ENCODE data around the gene CRX. TPM values are rescaled to one million over a fixed set of nuclear protein-coding genes. Genes with fewer than 3 reads are reported as not detected.

Gene CRX
- total and polyA plus RNA-seq, 2 donors (not counting 1 experiment from before 2014, with no cell fraction given): not detected

GRCh38 chr19:47839913-47840312, 18.2 kb downstream of the CRX start:
- no peak overlapping the region for H3K9ac ChIP-seq (ENCODE audit: low read length)
- no peaks in the 10 kb centered on the region for H3K36me3 ChIP-seq (replicated peaks in 1 of 2; ENCODE audit: control extremely low read depth in 1 of 2, control insufficient read depth in 1 of 2, extremely low read depth in 1 of 2, insufficient read depth in 2 of 2, low read length in 1 of 2)
- 58% methylated on average over 10 of the region's 10 CpGs for WGBS (ENCODE audit: insufficient coverage)
- ATAC-seq (ENCODE audit: low read depth) (no peak), DNase-seq (no peak)
- Mint-ChIP-seq H3K4me3 (no peak overlapping the region), H3K9me3 (ENCODE audit: insufficient read depth) (no peaks in the 10 kb centered on the region), H3K27ac (no peak overlapping the region), H3K27me3 (peaks cover 16% of the 10 kb centered on the region), H3K4me1 (no peaks in the 10 kb centered on the region)
- no peak overlapping the region for H3K4me2 ChIP-seq (replicated peaks; ENCODE audit: low read depth, low read length, poor library complexity, severe bottlenecking)
- ChIA-PET POLR2A (no interaction called here), CTCF (no interaction called here)
- H3K27me3 ChIP-seq (replicated peaks in 1 of 4; ENCODE audit: control extremely low read depth in 1 of 4, control insufficient read depth in 3 of 4, insufficient read depth in 4 of 4, low read length in 3 of 4): peaks cover 0 to 2% (median 0%) of the 10 kb centered on the region in 4 experiments
- H3K27ac ChIP-seq (ENCODE audit: low read length in 2 of 2): no peak overlapping the region
- no peaks in the 10 kb centered on the region for H3K4me1 ChIP-seq (ENCODE audit: control insufficient read depth in 2 of 2, insufficient read depth in 2 of 2, low read length in 2 of 2)
- no peaks in the 10 kb centered on the region for H3K79me2 ChIP-seq (ENCODE audit: control insufficient read depth, insufficient read depth, low read length)
- intact Hi-C loops (cut with micrococcal nuclease): no loop called here
- H3K4me3 ChIP-seq (ENCODE audit: control extremely low read depth in 1 of 5, extremely low read depth in 1 of 5, insufficient read depth in 1 of 5, low read depth in 2 of 5, low read length in 4 of 5): no peak overlapping the region
- H3K9me3 ChIP-seq (ENCODE audit: control extremely low read depth in 1 of 3, control insufficient read depth in 2 of 3, insufficient read depth in 1 of 3, low read length in 2 of 3): peaks cover 0 to 4% (median 0%) of the 10 kb centered on the region in 3 donors
- no peaks in the 10 kb centered on the region for H4K20me1 ChIP-seq (ENCODE audit: control insufficient read depth, insufficient read depth, low read length, poor library complexity, severe bottlenecking)
- TF ChIP-seq EZH2 (IDR thresholded peaks at IDR 0.05; ENCODE audit: borderline replicate concordance, insufficient read depth, low read depth, low read length, poor library complexity, severe bottlenecking): no peak
- no peak for TF ChIP-seq CTCF (IDR thresholded peaks at IDR 0.05)
- no peak overlapping the region for H2AFZ ChIP-seq (ENCODE audit: insufficient read depth, low read depth, low read length, poor library complexity, severe bottlenecking)

GRCh38 chr19:47842941-47843340, 21.2 kb downstream of the CRX start:
- WGBS (ENCODE audit: insufficient coverage): 76% methylated on average over 3 of the region's 5 CpGs
- POLR2A ChIA-PET: no interaction called here

More at GRCh38 chr19:47842941-47843340, 21.2 kb downstream of the CRX start:
- Histone ChIP-seq H3K9me3 (ENCODE audit: control extremely low read depth in 1 of 3, control insufficient read depth in 2 of 3, insufficient read depth in 1 of 3, low read length in 2 of 3) (no peaks in the 10 kb centered on the region), H4K20me1 (ENCODE audit: control insufficient read depth, insufficient read depth, low read length, poor library complexity, severe bottlenecking) (no peaks in the 10 kb centered on the region), H3K27me3 (replicated peaks in 1 of 4; ENCODE audit: control extremely low read depth in 1 of 4, control insufficient read depth in 3 of 4, insufficient read depth in 4 of 4, low read length in 3 of 4) (peaks cover 0 to 5% (median 0%) of the 10 kb centered on the region in 4 experiments), H3K4me2 (replicated peaks; ENCODE audit: low read depth, low read length, poor library complexity, severe bottlenecking) (no peak overlapping the region), H3K36me3 (replicated peaks in 1 of 2; ENCODE audit: control extremely low read depth in 1 of 2, control insufficient read depth in 1 of 2, extremely low read depth in 1 of 2, insufficient read depth in 2 of 2, low read length in 1 of 2) (no peaks in the 10 kb centered on the region), H2AFZ (ENCODE audit: insufficient read depth, low read depth, low read length, poor library complexity, severe bottlenecking) (no peak overlapping the region), H3K79me2 (ENCODE audit: control insufficient read depth, insufficient read depth, low read length) (no peaks in the 10 kb centered on the region), H3K9ac (ENCODE audit: low read length) (no peak overlapping the region), H3K4me1 (ENCODE audit: control insufficient read depth in 2 of 2, insufficient read depth in 2 of 2, low read length in 2 of 2) (no peaks in the 10 kb centered on the region), H3K27ac (ENCODE audit: low read length in 2 of 2) (no peak overlapping the region), H3K4me3 (ENCODE audit: control extremely low read depth in 1 of 5, extremely low read depth in 1 of 5, insufficient read depth in 1 of 5, low read depth in 2 of 5, low read length in 4 of 5) (no peak overlapping the region)
- no peak for DNase-seq
- TF ChIP-seq EZH2 (IDR thresholded peaks at IDR 0.05; ENCODE audit: borderline replicate concordance, insufficient read depth, low read depth, low read length, poor library complexity, severe bottlenecking) (no peak), CTCF (IDR thresholded peaks at IDR 0.05) (no peak)
- CTCF ChIA-PET: interaction anchor here (0.5 kb wide), 1 partner anchor 983 kb away, joined by 3 read pairs; no protein-coding TSS in a partner anchor
- Mint-ChIP-seq H3K4me1 (no peaks in the 10 kb centered on the region), H3K27me3 (peaks cover 23% of the 10 kb centered on the region), H3K27ac (no peak overlapping the region), H3K4me3 (no peak overlapping the region), H3K9me3 (ENCODE audit: insufficient read depth) (no peaks in the 10 kb centered on the region)
- intact Hi-C loops (cut with micrococcal nuclease): no loop called here
- ATAC-seq (ENCODE audit: low read depth): no peak

Measured in B cell (primary cell).